Endothelial cell of umbilical vein (primary cell): ENCODE data around the gene CPSF3. TPM values are rescaled to one million over a fixed set of nuclear protein-coding genes. Genes with fewer than 3 reads are reported as not detected.

Source experiments
- BruUV-seq: library from RNA; stranded (reverse); fragments of 400-500 nt; replicated peaks from 2 replicates; lab custom pipeline; 2021; lab: Mats Ljungman, UMichigan
- CTCF ChIA-PET: fragments of 300-600, 350-600 bp; sonication (Branson Sonifier 250); formaldehyde crosslinking; loops from one replicate; lab custom pipeline; 2021; ENCODE audit warnings: antibody characterized with exemption, inconsistent platforms; lab: Charles Lee
- POLR2A ChIA-PET: fragments of 300-600, 350-600 bp; sonication (Branson Sonifier 250); formaldehyde crosslinking; loops from one replicate; lab custom pipeline; 2021; ENCODE audit warnings: antibody characterized with exemption, inconsistent platforms; lab: Charles Lee
- DNase-seq: peaks from one replicate; pipeline ENCODE4 v3.0.0-alpha.2; 2011; ENCODE audit warnings: low read depth, low spot score
- FAIRE-seq: peaks from 2 replicates; lab custom pipeline; 2011; peaks lifted over from hg19 to GRCh38; lab: Jason Lieb, UNC
- H2AFZ ChIP-seq: 2 replicates; pipeline ENCODE4 v1.6.0; 2012; ENCODE audit warnings: low read depth, low read length, control low read depth, inconsistent platforms
- H3K27ac ChIP-seq: 2 replicates; pipeline ENCODE4 v1.5.1; 2011; ENCODE audit warnings: low read depth, mild to moderate bottlenecking, control low read depth, low read length, moderate library complexity; ENCODE audit not compliant: insufficient read depth
- H3K27me3 ChIP-seq, 2 experiments: 2 replicates each; pipeline versions ENCODE4 v1.6.0 to v1.6.1; 2011; ENCODE audit warnings: low read length in 2 of 2, mixed read lengths in 1 of 2; ENCODE audit not compliant: control insufficient read depth in 2 of 2, insufficient read depth in 2 of 2
- H3K36me3 ChIP-seq, 2 experiments: 2 replicates in 1 of 2; 3 replicates in 1 of 2; pipeline ENCODE4 v1.5.1; 2011; ENCODE audit warnings: low read length in 2 of 2, mild to moderate bottlenecking in 1 of 2, moderate library complexity in 1 of 2; ENCODE audit not compliant: control insufficient read depth in 2 of 2, insufficient read depth in 2 of 2; ENCODE audit errors: extremely low read depth in 1 of 2
- H3K4me1 ChIP-seq: 3 replicates; pipeline ENCODE4 v1.5.1; 2011; ENCODE audit warnings: mild to moderate bottlenecking, low read length; ENCODE audit not compliant: control insufficient read depth, insufficient read depth; ENCODE audit errors: extremely low read depth
- H3K4me2 ChIP-seq: 2 replicates; pipeline ENCODE4 v1.6.1; 2011; ENCODE audit warnings: low read length, control low read depth, mixed read lengths; ENCODE audit not compliant: insufficient read depth
- H3K4me3 ChIP-seq, 3 experiments: fragments of 200-600 bp in 1 of 3; sonication (generic), shearing (Covaris generic) in 1 of 3; replicated peaks in 1 of 3; 2 replicates each; pipeline ENCODE4 v1.5.1; 2011 to 2016; ENCODE audit warnings: control low read depth in 3 of 3, low read length in 3 of 3, mild to moderate bottlenecking in 2 of 3, inconsistent platforms in 1 of 3, low read depth in 1 of 3, moderate library complexity in 1 of 3; ENCODE audit not compliant: insufficient read depth in 1 of 3
- H3K79me2 ChIP-seq: 2 replicates; pipeline ENCODE4 v1.6.0; 2012; ENCODE audit warnings: low read length, inconsistent platforms; ENCODE audit not compliant: control insufficient read depth, insufficient read depth
- H3K9ac ChIP-seq: replicated peaks from 2 replicates; pipeline ENCODE3; 2011; ENCODE audit warnings: low read length, control low read depth; ENCODE audit not compliant: insufficient read depth; ENCODE audit errors: extremely low read depth
- H3K9me1 ChIP-seq: replicated peaks from 3 replicates; pipeline ENCODE4 v1.6.0; 2011; ENCODE audit warnings: mild to moderate bottlenecking, low read length; ENCODE audit not compliant: control insufficient read depth, insufficient read depth; ENCODE audit errors: extremely low read depth
- H3K9me3 ChIP-seq: replicated peaks from 2 replicates; pipeline ENCODE4 v1.5.1; 2012; ENCODE audit warnings: low read length, inconsistent platforms; ENCODE audit not compliant: control insufficient read depth, insufficient read depth
- H4K20me1 ChIP-seq: replicated peaks from 2 replicates; pipeline ENCODE3; 2011; ENCODE audit warnings: mild to moderate bottlenecking, low read length; ENCODE audit not compliant: control insufficient read depth, insufficient read depth; ENCODE audit errors: extremely low read depth
- CTCF ChIP-seq, 2 donors: IDR thresholded peaks; 1 replicate in 1 of 2; 2 replicates in 1 of 2; pipeline ENCODE4 v1.5.1; 2011; ENCODE audit warnings: low read length in 2 of 2, mild to moderate bottlenecking in 2 of 2, moderate library complexity in 2 of 2, control low read depth in 1 of 2, inconsistent platforms in 1 of 2, low read depth in 1 of 2; ENCODE audit not compliant: insufficient read depth in 1 of 2; ENCODE audit errors: extremely low read depth in 1 of 2
- EZH2 ChIP-seq: IDR thresholded peaks from 2 replicates; pipeline ENCODE4 v1.6.1; 2012; ENCODE audit warnings: borderline replicate concordance, low read depth, mild to moderate bottlenecking, moderate library complexity, low read length, inconsistent platforms; ENCODE audit not compliant: severe bottlenecking
- FOS ChIP-seq: IDR thresholded peaks from 2 replicates; pipeline ENCODE4 v1.6.1; 2011; ENCODE audit warnings: mild to moderate bottlenecking, low read length, moderate library complexity, borderline replicate concordance; ENCODE audit not compliant: insufficient read depth
- GATA2 ChIP-seq: IDR thresholded peaks from 2 replicates; pipeline ENCODE4 v1.7.0; 2011; ENCODE audit warnings: low read depth, mild to moderate bottlenecking, moderate library complexity, mixed read lengths, low read length; ENCODE audit not compliant: insufficient read length, insufficient read depth
- JUN ChIP-seq: IDR thresholded peaks from 2 replicates; pipeline ENCODE4 v1.6.1; 2011; ENCODE audit warnings: borderline replicate concordance, low read depth; ENCODE audit not compliant: insufficient read length, insufficient read depth
- MAX ChIP-seq: IDR thresholded peaks from 2 replicates; pipeline ENCODE4 v1.6.1; 2011; ENCODE audit not compliant: insufficient read depth, insufficient read length
- MYC ChIP-seq: IDR thresholded peaks from one replicate; pipeline ENCODE4 v1.6.1; 2011; ENCODE audit warnings: mild to moderate bottlenecking, low read depth, low read length
- POLR2A ChIP-seq: IDR thresholded peaks from 2 replicates; pipeline ENCODE4 v1.6.1; 2012; ENCODE audit warnings: low read depth, mild to moderate bottlenecking, control low read depth, low read length
- POLR2AphosphoS5 ChIP-seq: IDR thresholded peaks from 2 replicates; pipeline ENCODE4 v1.6.1; 2012; ENCODE audit warnings: low read depth, mild to moderate bottlenecking, control low read depth, low read length, moderate library complexity; ENCODE audit not compliant: insufficient read depth
- dilution Hi-C: fragments of 300-500 bp; cut with MboI; formaldehyde crosslinking; loops from one replicate; pipeline ENCODE4 v1.15.0; 2019; ENCODE audit warnings: low sequenced_read_pairs; ENCODE audit not compliant: extremely low pct_ligation_motif_present
- intact Hi-C: fragments of 100-400 bp; cut with micrococcal nuclease; formaldehyde crosslinking; loops from one replicate; pipeline ENCODE4 v1.10.0; 2022
- polyA plus RNA-seq, 4 experiments: library from polyadenylated mRNA; depleted of rRNA in 3 of 4; stranded (reverse) in 3 of 4; unstranded in 1 of 4; fragments of >200 nt; gene quantifications; 2 replicates each; pipeline versions ENCODE4 v1.2.1 to v1.2.3, GENCODE V29; 2011 to 2012; ENCODE audit warnings: missing spikeins in 1 of 4
- total RNA-seq: library from RNA; stranded (reverse); gene quantifications from 2 replicates; pipeline ENCODE4 v1.2.3, GENCODE V29; 2021

Gene CPSF3
- total and polyA plus RNA-seq, 2 donors (not counting 3 experiments of a cell fraction or from before 2014, with no cell fraction given) = 13.7 to 35.6 TPM

- Histone ChIP-seq H3K4me3 (no peak overlapping the region), H3K9me3 (no peaks in the 10 kb centered on the region), H4K20me1 (no peaks in the 10 kb centered on the region), H3K27me3 (no peaks in the 10 kb centered on the region), H3K36me3 (peaks cover 36 to 40% of the 10 kb centered on the region in 2 experiments), H3K9me1 (no peaks in the 10 kb centered on the region), H3K27ac (no peak overlapping the region), H3K9ac (no peak overlapping the region), H3K4me1 (peaks cover 3% of the 10 kb centered on the region), H3K4me2 (no peak overlapping the region), H2AFZ (no peak overlapping the region), H3K79me2 (no peaks in the 10 kb centered on the region)
- TF ChIP-seq MYC = no peak
- no peak for TF ChIP-seq POLR2AphosphoS5
- no peak for TF ChIP-seq FOS
- TF ChIP-seq POLR2A = no peak
- DNase-seq (no peak), FAIRE-seq (no peak)
- dilution Hi-C loops (no loop called here), intact Hi-C loops (no loop called here)
- no TSS peak for BruUV-seq
- ChIA-PET POLR2A (interaction anchor here (0.6 kb wide), 1 partner anchor 235 kb away, joined by 7 read pairs; no protein-coding TSS in a partner anchor), CTCF (interaction anchor here (1.0 to 1.1 kb wide), 2 partner anchors 12 to 46 kb away, joined by 3 to 4 read pairs; no protein-coding TSS in a partner anchor)
Observed at GRCh38 chr2:9493478-9493877, 70.0 kb downstream of the CPSF3 start.

- H3K9me3 ChIP-seq = no peaks in the 10 kb centered on the region
- H3K9ac ChIP-seq = no peak overlapping the region
- peaks cover 8% of the 10 kb centered on the region for H3K4me1 ChIP-seq
- no peak overlapping the region for H3K4me3 ChIP-seq
- peaks cover 35 to 36% of the 10 kb centered on the region in 2 experiments for H3K36me3 ChIP-seq
- intact Hi-C loops = no loop called here
- POLR2A ChIA-PET = no interaction called here
- H3K79me2 ChIP-seq = no peaks in the 10 kb centered on the region
- no peak overlapping the region for H2AFZ ChIP-seq
- FAIRE-seq = no peak
- no peak overlapping the region for H3K27ac ChIP-seq
- no peaks in the 10 kb centered on the region for H4K20me1 ChIP-seq
- H3K27me3 ChIP-seq = no peaks in the 10 kb centered on the region
- H3K4me2 ChIP-seq = no peak overlapping the region
- no peaks in the 10 kb centered on the region for H3K9me1 ChIP-seq
- DNase-seq = no peak
- no peak for TF ChIP-seq POLR2A
- TF ChIP-seq FOS = no peak
- no peak for TF ChIP-seq MYC
- no peak for TF ChIP-seq CTCF (IDR thresholded peaks at IDR 0.05; ENCODE audit: extremely low read depth in 1 of 2, insufficient read depth in 1 of 2, low read depth in 1 of 2, low read length in 2 of 2)
- no peak for TF ChIP-seq GATA2
- TF ChIP-seq MAX = no peak
- no peak for TF ChIP-seq EZH2
- no peak for TF ChIP-seq POLR2AphosphoS5
- TF ChIP-seq JUN = no peak
- dilution Hi-C loops = no loop called here
- BruUV-seq = no TSS peak
- CTCF ChIA-PET = no interaction called here
Observed at GRCh38 chr2:9494081-9494480, 70.6 kb downstream of the CPSF3 start.
